ENCODE measurements around the gene SOX18.

DNA sequence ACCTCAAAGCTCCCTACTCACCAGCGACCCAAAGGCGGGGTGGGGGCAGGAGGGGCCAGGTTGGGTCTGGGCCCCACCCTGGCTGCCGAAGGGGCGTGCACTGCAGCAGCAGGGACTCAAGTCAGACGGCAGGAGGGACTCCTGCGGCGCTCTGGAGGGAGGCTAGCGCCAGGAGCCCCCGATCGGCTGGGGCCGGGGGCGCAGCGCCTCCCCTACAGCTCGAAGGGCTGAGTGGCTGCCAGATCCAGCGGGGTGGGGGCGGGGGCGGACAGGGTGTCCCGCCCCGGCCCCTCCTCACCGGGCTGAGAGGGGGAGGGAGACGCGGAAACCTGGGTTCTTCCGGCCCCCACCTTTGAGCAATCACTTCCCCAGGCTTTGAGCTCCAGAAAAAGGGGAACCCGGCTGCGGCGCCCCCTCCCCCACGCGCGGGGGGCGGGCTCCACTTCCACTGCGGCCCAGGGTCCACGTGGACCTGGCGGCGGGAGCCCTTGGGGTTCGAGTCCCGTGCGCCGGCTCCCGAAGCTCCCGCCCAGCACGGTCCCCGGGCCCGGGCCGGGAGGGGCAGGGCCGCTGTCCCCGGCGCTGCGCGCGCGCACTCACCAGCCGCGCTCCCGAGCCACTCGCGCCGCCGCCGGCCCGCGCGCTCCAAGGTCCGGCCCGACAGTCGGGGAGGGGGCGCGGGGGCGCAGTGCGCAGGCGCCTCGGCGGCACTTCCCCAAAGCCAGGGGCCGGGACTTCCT is 30.0 kb upstream of the SOX18 start, which contains the start of gene RGS19:
- TF ChIP-seq, protein P1, sequence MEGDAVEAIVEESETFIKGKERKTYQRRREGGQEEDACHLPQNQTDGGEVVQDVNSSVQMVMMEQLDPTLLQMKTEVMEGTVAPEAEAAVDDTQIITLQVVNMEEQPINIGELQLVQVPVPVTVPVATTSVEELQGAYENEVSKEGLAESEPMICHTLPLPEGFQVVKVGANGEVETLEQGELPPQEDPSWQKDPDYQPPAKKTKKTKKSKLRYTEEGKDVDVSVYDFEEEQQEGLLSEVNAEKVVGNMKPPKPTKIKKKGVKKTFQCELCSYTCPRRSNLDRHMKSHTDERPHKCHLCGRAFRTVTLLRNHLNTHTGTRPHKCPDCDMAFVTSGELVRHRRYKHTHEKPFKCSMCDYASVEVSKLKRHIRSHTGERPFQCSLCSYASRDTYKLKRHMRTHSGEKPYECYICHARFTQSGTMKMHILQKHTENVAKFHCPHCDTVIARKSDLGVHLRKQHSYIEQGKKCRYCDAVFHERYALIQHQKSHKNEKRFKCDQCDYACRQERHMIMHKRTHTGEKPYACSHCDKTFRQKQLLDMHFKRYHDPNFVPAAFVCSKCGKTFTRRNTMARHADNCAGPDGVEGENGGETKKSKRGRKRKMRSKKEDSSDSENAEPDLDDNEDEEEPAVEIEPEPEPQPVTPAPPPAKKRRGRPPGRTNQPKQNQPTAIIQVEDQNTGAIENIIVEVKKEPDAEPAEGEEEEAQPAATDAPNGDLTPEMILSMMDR (IDR thresholded peaks at IDR 0.05): peak in 1 of 3 experiments; percentile 13
- TF ChIP-seq EP300 (IDR thresholded peaks at IDR 0.05): no peak
